Stimulated activated CD4-positive, alpha-beta T cell treated with anti-CD3 and anti-CD28 coated beads, Interleukin-12 subunit alpha, Interleukin-12 subunit beta, amount 100 ng/mL, for 48 hours (primary cell): ENCODE results near the gene CD81.

ENCODE experiments used
- DNase-seq, 3 donors: peaks; one replicate each; pipeline ENCODE4 v3.0.0-alpha.2; 2020; ENCODE audit warnings: low read depth in 2 of 3, low spot score in 1 of 3

CD81 gene

DNA sequence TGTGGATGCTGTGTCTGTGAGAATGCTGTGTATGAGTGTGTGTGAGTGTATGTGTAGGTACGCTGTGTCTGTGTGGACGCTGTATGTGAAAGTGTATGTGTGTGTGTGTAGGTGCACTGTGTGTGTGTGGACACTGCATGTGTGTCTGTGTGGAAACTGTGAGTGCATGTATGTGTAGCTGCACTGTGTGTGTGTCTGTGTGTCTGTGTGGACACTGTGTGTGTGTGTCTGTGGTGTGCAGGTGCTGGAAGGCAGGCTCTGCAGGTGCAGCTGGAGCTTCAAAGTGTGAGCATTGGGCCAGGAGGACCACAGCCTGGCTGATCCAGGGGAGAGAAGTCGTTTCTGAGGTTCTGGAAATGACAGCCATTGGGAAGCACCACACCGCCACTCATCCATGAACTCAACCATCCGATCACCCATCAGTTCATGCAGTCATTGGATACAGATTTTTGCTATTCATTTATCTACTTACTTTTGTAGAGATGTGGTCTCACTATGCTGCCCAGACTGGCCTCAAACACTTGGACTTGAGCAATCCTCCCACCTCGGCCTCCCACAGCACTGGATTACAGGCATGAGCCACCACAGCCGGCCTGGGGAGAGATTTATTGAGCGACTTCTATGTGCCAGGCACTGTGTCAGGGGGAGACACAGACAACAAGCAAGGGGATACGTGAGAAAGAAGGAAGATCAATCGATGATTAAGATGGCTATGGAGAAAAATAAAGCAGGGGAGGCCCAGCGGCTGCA is 57.6 kb downstream of the CD81 start:
- DNase-seq = no peak

DNA sequence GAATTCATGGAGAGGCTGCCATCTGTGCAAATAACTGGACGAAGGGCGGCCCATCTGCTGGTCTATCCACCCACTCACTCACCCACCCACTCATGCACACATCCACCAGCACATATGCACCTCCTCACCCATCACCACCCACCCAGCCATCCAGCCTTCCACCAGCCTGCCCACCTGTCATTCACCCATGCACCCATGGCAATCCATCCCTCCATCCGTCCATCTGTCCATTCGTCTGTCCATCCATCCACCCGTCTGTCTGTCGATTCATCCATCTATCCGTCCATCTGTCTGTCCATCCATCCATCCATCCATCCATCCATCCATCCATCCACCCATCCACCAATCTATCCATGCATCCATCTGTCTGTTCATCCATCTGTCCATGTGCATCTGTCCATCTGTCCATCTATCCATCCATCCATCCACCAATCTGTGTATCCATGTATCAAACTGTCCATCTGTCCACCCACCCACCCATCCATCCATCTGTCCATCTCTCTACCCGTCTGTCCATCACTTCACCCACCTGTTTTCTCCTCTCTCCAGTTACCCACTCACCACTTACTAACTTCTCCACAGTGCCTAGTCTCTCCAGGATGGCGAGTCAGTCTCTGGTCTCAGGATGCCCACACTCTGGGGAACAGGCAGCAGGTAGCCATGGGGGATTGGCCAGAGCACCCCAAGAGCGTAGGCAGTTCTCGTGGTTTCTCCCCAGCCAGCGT is 58.3 kb downstream of the CD81 start:
- no peak for DNase-seq

DNA sequence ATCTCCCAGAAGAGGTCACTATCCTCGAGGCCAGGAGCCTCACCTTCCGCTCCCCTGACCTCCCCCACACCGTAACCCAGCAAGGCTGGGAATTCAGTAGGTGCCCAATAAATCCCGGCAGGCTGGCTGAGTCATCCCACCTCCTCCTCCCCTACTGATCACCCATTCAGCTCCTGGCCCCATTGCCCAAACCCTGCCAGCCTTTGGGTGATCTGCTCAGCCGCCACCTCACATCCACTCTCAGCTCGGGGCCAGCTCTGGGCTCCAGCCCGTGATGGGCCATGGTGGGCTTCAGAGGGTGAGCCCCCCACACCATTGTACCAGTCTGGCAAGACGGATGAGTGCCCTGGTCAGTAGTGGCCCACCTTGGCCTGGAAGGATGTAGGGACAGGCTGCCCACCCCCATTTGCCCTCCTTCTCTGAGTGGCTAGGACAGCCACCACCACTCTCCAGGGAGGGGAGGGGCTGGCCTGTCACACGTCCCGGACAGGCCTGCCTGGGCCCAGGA is 59.0 kb downstream of the CD81 start:
- no peak for DNase-seq

DNA sequence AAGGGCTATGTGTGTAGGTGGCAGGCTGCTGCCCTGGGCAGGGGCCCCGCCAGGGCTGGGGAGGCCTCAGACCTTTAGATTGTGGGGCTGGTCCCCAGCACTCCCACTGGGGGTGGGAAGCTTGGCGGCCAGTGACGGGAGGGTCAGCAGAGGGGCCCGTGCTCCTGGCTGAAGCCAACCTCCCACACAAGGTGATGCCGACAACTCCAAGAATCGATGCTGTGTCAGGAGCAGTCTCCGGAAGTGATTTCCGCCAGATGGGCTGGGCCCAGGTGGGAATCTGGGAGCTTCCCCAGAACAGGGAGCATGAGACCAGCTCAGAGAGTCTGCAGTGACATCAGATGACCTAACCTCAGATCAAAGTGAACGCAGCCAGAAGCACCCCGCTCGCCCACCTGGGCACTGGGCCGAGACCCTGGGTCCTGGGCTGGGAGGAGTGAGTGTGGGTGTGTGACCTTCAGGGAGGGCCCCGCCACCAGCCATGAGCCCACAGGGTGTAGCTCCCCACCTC is 59.5 kb downstream of the CD81 start:
- no peak for DNase-seq

DNA sequence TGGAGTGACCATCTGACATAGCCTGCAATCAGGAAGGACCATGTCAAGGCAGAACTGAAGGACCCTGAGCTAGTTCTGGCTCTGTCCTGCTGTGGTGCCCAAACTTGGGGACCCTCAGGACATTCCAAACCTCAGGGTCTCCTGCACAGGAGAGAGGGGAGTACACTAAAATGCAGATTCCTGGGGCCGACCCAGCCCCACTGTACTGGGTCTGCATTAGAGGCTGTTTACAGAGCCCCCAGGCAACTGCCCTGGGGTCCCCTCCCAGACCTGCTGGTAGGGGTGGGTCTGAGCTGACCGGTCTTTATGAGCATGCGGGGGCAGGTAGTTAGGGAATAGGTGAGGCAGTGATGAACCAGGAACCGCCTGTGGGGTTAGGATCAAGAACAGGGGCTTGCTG is 60.4 kb downstream of the CD81 start:
- DNase-seq = no peak

DNA sequence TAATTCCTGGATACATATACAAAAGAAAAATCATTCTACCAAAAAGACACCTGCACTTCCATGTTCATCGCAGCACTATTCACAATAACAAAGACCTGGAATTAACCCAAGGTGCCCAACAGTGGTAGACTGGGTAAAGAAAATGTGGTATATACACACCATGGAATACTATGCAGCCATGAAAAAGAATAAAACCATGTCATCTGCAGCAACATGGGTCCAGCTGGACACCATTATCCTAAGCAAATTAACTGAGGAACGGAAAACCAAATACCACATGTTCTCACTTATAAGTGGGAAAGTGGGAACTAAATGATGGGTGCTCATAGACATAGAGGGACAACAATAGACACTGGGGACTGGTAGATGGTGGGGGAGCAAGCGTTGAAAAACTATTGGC is 62.7 kb downstream of the CD81 start:
- DNase-seq = no peak

DNA sequence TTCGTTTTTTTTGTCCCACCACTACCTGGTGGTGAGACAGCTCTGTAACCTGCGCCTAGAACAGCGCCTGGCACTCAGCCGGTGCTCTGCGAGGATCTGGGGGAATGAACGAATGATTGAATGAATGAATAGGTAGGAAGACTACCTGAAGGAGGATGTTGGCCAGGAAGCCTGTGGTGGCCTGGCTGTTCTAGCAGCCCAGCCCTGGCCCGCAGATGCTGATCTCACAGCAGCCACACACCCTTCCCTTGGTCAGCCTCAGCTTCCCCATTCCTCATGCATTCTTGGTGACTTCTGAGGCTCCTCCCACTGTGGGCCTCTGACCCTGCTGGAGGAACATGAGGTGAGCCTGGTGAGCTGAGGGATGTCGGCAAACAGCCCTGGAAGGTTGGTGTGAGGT is 63.5 kb downstream of the CD81 start:
- no peak for DNase-seq

DNA sequence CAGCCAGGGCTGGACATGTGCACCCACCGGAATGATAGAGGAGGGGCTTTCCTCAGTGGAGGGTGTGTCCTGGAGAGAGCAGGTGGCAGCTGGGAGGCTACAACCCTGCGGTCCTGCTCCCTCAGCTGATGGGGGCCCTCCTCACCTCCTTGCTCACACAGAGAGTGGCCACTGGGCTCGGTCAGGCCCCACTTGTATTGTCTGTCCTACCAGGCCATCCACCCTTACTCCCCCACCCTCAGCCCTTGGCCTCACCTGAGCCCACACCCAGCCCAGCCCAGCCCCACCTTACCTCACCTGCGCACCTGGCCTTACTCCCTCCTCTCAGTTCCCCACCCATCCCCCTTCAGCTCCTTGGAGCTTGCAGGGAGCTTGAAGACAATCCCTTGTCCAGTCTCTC is 64.1 kb downstream of the CD81 start:
- DNase-seq = no peak

DNA sequence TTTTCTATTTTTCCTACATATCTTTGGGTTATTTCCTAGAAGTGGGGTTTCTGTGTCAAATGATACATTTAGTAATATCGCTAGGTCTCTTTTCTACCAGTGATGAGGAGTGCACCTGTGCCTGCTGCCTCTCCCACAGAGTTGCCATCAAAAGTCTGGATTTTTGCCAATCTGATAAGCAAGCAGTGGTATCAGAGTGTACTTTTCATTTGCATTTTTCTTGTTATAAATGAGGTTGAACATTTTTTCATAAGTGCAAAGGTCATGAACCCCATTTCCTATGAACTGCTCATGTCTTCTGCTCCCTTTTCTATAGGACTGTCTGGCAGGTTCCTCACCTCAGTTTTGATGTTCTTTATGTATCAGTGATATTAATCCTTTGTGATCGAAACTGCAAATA is 65.5 kb downstream of the CD81 start:
- DNase-seq = no peak

DNA sequence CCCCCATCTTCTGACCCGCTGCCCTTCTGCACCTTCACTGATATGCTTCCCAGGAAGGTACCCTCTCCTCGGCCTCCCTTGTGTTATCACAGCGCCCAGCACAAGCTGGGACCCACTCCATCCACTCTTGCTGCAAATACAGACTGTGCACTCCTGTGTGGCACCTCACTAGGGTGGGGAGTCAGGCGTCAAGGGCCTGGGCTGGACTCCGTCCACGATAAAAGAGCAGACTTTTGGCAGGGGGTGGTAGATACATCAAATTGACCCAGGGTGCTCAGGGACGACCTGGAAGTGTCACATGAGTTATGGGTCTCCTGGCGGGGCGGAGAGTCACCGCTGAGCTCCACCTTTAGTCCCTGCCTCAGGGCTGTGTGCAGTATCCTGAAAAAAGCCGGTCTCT is 66.3 kb downstream of the CD81 start:
- DNase-seq = no peak

DNA sequence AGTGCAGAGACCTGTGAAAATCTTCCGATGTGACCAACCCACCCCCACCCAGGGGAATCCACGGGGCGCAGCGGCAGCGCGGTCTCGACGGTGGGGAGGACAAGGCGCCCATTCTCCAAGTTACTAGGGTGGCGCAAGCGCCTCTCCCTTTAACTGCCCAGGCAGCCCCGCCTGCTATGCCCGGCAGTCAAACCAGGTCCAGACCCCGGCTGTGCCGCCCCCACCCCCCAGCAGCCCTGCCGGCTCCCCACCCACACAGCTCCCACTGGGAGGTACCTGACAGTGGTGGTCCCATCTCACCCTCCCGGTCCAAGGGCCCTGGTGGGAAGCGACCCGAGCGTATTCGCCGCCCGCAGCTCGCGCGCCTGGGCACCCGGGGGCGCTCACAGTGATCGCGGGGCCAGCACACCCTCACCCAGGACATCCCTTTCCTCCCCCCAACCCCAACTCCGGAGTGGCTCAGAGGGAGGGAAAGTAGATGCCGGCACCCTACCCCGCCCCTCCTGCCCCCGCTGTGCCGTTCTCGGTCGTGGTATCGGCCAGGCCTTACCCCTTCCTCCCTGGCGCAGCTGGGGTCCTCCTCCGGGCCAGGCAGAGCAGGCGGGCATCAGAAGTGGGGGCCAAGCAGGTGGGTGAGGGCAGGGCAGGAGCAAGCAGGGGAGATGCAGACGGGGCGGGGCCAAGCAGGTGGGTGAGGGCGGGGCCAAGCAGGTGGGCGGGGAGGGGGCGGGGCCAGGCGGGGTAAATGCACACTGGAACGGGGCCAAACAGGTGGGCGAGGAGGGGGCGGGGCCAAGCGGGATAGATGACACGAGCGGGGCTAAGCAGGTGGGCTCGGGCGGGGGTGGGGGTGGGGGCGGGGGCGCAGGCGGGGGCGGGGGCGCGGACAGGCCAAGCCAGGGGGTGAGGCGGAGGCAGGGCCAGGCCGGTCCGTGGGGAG is 67.0 kb downstream of the CD81 start, which contains the start of gene TRPM5:
TSS of gene TRPM5 (minus strand) at position 634 of the 940 bp plus-strand sequence. CDS start 21,478 bp downstream, outside the sequence.
- peak; percentile 56 to 80 (median 74) for DNase-seq

DNA sequence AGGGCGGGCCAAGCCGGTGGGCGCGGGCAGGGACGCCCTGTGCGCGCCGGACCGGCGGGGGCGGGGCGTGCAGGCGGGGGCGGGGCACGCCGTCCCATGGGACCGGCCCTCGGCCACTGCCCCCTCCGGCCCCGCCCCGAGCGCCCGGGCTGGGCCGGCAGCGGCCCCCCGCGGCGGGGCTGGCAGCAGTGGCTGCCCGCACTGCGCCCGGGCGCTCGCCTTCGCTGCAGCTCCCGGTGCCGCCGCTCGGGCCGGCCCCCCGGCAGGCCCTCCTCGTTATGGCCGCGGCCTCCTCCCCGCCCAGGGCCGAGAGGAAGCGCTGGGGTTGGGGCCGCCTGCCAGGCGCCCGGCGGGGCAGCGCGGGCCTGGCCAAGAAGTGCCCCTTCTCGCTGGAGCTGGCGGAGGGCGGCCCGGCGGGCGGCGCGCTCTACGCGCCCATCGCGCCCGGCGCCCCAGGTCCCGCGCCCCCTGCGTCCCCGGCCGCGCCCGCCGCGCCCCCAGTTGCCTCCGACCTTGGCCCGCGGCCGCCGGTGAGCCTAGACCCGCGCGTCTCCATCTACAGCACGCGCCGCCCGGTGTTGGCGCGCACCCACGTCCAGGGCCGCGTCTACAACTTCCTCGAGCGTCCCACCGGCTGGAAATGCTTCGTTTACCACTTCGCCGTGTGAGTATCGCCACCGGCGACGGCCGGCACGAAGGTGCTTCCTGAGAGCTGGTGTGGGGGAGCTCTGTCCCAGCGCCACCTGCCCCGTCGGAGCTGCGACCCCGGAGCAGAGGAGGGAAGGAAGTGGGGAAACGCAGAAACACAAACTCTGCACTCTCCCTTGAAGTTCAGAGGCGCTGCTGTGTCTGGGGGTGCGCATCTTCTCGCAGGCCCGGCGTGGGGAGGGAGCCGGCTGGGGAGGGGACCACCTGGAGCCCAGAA is 68.0 kb downstream of the CD81 start, which contains the start of gene KCNQ1:
TSS of gene KCNQ1 (plus strand) at position 188 of the 925 bp plus-strand sequence. CDS start at position 279, 91 bp downstream.
- DNase-seq = no peak

DNA sequence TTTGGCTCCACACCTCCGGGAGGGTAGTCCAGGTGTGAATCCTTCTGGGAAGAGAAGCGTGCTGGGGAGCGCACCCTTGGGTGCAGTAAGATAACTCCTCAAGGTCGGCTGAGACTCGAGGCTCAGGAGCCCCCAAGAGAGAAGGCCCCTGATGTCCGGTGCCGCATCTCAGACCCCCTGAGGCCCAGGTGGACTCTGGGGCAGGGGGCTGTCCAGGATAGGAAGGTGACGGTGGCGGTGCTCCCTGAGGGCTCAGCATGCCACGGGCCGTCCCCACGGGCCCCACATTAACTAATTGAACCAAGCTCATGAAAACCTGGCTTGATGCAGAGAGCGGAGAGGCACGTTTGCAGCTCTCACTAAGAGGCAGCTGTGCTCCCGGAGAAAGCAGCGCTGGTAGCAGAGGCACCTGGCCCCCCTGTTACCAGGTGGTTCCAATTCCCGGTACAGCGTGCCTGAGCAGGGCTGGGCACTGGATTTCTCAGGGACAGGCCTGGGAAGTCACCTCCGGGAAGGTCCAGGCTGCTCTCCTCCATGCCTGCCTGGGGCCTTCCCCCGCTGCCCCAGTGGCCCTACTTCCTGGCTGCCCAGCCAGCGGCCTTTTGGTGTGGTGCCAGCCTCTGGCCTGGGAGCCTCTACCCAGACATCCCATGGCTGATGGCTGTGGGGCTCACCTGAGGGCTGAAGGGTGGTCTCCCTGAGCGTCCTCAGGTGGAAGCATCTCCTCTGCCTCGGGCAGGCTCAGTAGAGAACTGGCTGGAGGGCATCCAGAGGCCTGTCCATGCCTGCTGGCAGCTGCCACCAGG is 68.8 kb downstream of the CD81 start:
- DNase-seq = no peak

DNA sequence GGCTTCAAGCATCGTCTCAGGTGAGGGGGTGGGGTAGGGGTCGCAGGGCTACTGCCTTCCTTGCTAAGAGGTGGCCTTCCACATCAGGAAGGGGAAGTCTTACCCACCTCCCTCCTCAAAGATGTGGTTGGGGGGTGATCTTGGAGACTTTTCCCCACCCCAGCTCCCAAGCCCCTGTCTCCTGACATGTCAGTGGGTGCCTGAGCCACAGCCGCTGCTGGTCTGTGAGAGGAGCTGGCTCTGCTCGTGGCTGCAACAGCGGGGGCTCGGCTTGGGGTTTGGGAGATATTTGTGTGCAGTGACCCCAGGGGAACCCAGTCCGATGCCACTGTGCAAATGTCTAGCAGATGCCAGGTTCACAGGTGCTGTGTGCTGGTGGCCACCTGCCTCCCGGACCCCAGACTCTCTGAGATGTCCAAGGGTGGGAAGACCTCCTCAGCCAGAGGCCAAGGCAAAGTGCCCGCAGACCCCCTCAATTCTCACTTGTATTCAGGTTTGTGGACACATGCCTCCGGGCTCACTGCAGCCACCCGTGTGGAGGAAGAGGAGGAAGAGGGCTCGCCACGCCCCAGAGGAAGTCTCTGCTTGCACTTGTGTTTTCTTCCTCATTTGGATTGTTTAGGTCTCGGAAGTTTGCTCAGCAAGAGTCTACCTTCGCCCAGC is 69.6 kb downstream of the CD81 start:
- no peak for DNase-seq
